Activated CD4-positive, alpha-beta T cell treated with anti-CD3 and anti-CD28 coated beads, Interleukin-2, amount 50 U/mL, for 1 hour (primary cell): ENCODE results near the gene USP15.

Source experiments
- DNase-seq: peaks from one replicate; pipeline ENCODE4 v3.0.0-alpha.2; 2020

The USP15 gene

DNA sequence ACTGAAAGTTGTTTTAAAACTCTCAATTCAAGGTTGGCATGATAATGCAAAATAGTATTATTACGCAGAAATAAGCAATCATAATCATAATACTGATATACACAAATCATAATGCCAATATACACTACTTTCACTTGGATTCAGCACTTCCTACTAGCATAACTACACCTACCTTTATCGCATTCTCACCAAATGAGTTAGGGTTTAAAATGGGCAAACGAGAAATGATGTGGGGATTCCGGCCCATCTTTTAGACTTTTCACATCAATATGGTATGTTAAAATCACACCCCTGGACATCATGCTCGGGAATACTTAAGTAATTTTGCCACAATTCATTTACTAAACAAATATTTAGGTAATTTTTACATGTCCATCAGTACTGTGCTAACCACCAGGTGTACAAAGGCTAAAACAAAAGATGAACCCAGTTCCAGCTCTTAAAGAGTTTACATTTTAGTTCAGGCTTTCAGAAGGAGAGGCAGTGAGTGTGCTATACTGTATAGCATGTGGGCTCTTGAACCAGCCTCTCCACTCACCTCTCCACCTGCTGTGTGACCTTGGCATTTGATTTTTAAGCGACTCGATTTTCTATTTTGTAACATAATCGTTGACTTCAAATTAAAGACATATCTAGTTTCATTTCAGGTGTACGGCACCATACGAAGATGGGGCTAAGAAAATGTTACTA, 1.1 kb upstream of the USP15 start:
- no peak for DNase-seq

DNA sequence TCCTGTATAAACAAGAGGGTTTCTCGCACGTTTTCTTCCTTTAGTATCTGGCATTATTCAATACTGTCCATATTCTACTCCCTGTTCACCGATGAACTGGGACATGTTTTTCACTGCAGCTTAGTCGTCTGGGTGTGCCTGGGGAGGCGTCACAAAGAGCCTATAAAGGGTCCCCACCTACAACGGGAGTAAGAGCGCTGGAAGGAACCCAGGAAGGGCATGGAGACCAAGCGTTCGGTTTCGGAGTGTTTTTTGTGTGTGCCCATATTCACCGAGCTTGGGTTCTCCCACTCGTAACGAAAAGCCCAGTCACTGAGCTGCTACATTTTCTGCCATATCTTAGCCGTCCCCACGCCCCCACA, 592 bp upstream of the USP15 start:
- DNase-seq, result no peak

DNA sequence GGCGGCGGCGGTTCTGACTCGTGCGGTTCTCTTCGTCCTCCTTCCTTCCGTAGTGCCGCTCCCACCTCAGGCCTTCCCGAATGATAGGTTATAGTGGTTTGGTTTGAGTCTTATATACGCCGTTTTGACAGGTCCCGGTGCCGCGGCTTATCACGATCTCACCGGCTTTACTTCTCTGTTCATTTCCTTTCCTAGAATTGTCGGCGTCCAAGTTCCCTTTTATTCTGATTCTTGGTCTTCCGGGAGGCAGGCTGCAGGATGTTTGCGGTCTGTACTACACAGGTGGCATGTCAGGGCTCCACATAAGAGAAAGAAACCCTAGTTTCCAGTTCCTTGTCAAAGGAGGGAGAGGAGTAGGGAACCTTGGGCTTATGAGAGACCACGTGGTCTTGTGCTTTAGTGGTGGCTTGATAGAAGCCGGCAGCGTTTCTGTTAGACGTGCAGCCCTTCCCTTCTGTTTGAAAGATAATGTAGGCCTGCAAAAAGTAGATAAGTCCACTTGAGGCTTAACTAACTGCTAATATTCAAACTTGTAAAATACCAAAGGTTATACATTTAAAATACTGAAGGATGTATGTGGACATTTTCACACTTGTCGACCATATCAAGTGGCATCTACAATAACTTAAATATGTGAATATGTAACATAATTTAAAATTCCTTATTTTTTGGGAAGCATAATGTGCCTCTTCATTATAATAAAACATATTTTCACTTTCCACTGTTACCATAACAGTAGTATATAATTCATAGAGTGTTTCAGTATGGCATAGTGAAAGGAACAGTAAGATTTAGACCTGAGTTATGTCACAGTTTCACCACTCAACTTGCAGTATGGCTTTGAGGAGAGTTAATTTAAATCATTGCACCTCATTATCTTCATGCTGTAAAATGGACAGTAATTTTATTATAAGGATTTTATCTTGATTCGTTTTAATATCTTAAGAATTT, 804 bp downstream of the USP15 start:
- DNase-seq, result peak; percentile 44

DNA sequence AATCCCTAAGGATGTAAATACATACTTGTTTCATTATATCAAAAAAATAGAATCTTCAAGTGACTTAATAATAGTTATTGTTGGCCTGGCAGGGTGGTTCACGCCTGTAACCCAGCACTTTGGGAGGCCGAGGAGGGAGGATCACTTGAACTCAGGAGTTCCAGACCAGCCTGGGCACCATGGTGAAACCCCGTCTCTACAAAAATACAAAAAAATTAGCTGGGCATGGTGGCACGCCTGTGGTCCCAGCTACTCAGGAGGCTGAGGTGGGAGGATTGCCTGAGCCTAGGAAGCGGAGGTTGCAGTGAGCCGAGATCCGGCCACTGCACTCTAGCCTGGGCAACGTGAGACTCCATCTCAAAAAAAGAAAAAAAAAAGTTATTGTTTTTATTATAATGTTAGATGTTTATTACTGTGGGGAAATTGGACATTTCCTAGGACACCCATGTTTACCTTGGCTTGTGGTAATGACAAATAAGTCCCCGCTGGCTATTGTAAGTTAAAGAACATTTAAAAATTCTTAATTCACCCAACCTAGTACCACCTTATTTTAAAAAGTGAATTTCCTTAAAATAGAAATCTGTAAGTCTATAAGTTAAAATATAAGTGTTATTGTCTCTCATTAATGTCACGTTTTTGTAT, 1.8 kb downstream of the USP15 start:
- no peak for DNase-seq

DNA sequence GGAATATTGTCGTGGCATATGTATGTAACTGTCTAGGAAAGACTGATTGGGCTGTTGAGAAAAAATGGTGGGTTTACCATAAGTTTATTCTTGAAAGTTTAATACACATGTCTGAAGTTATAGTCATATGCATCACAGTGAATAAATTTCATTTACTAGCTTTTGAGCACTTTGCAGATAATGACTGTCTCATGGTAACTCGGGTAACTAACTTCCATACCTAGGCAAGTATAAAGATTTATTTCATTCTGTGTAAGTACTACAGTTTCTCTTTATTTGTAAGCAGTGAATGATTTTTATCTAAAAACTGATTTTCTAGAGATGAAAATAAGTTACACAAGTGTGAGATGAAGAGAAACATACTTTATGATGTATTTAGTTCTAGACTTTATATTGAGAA, 3.0 kb downstream of the USP15 start:
- DNase-seq, result no peak

DNA sequence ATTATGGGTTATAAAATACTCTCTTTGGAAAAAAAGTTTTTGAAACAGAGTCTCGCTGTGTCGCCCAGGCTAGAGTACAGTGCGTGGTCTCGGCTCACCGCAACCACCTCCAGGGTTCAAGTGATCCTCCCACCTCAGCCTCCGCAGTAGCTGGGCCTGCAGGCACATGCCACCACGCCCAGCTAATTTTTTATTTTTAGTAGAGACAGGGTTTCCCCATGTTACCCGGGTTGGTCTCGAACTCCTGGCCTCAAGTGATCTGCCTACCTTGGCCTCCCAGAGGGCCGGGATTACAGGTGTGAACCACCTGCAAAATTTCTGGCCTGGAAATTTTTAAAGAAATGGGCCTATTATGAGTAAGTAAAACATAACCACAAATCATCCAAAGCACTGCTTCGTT, 3.8 kb downstream of the USP15 start:
- no peak for DNase-seq

DNA sequence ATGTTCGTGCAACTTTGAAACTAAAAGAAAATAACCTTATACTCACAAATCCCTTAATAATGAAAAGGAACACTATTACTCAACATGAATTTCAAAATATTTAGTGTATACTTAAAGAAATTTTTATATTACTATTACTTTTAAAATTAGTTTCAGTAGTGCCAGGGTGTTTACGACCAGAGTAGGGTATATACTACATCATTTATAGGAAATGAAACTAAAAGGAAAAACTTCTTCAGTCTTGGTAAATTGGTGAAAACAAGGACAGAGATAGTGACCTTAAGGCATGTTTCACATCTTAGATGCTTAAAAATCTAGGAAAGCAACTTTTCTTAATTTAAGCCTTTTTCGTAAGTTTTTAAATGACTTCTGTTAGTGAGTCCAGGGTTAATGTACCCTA, 4.5 kb downstream of the USP15 start:
- no peak for DNase-seq

DNA sequence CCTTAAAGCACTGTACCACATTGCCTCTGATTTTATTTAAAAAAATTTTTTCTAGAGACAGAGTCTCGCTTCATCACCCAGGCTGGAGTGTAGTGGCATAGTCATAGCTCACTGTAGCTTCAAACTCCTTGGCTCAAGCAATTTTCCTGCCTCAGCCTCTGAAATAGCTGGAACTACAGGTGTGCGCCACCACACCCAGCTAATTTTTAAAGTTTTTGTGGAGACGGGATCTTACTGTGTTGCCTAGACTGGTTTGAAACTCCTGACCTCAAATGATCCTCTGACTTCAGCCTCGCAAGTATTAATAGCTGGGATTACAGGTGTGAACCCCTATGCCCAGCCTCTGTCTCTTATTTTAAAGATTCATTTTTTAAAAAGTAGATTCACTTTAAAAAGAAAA, 5.3 kb downstream of the USP15 start:
- DNase-seq, result no peak

DNA sequence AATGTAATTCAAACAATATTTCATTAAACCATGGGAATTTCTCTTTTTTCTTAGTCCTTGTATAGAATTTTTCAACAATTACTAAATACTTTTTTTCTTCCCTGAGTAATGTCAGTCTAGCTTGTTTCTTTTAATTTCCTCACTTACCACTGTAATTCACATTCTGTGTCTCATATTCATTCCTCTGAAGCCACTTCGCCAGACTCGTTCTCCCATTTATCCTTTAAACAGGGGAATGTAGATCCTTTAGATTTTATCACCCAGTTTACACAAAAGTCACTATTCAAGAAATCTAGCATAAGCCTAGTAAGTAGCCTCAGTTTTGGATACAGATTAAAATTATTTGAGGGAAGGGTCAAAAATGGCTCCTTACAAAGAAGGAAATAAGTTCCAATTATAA, 6.8 kb downstream of the USP15 start:
- DNase-seq, result no peak

DNA sequence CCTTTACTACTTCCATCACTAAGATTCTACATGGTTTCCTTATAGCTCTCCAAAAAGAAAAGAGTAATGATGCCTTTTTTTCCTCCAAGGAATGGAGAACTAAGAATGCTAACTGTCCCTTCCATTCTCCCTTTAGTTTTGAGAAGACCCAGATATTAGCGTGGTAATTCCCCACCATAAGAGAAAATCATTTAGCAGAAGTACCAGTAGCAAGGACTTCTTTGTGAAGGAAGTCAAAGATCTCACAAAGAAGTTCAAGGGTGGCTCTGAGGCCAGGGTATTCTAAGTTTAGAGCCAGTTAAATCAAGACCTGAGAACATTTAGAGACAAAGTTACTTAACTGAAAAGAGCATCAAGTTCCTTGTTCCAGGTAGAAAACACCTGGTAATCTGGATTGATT, 7.3 kb downstream of the USP15 start:
- DNase-seq, result no peak

DNA sequence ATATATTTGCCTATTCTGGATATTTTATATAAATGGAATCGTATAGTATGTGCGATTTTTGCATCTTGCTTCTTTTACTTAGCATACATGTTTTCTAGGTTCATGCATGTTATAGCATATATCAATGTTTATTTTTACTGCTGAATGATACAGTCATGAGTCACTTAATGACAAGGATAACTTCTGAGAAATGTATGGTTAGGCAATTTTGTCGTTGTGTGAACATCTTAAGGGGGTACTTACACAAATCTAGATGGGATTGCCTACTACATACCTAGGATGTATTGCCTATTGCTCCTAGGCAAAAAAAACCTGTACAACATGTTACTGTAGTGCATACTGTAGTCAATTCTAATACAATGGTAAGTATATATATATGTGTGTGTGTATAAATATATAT, 8.8 kb downstream of the USP15 start:
- no peak for DNase-seq

DNA sequence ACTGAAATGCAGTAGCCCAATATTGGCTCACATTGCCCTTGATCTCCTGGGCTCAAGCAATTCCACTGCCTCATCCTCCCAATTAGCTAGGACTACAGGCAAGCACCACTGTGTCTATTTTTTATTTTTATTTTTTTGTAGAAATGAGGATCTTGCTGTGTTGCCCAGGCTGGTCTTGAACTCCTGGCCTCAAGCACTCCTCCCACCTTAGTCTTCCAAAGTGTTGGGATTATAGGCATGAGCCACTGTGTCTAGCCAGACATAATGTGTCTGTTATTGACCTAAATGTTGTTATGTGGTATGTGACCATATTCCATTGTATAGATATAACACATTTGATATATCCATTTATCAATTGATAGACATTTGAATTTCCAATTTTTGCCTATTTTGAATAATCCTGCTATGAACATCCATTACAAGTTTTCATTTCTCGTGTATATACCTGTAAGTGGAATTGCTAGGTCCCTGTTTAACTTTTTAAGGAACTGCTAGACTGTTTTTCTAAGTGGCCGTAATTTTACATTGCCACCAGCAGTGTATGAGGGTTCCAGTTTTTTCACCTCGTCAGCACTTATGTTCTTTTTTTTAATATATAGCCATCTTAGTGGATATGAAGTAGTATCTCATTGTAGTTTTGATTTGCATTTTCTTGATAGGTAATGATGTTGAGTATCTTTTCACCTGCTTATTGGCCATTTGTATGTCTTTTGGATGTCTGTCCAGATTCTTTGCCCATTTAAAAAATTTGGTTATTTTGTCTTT, 9.4 kb downstream of the USP15 start:
- no peak for DNase-seq

DNA sequence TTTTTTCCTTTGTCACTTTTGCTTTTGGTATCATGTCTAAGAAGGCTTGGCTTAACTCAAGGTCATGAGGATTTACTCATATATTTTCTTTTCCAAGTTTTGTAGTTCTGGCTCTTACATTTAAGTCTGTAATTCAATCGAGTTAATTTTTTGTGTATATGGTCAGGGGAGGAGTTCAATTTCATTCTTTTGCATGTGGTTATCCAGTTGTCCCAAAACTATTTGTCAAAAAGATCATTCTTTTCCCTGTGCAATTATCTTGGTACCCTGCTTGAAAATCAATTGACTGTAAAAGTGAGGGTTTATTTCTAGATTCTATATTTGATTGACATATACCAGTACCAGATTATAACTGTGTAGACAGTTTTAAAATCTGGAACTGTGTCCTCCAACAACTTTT, 10.2 kb downstream of the USP15 start:
- DNase-seq, result no peak

DNA sequence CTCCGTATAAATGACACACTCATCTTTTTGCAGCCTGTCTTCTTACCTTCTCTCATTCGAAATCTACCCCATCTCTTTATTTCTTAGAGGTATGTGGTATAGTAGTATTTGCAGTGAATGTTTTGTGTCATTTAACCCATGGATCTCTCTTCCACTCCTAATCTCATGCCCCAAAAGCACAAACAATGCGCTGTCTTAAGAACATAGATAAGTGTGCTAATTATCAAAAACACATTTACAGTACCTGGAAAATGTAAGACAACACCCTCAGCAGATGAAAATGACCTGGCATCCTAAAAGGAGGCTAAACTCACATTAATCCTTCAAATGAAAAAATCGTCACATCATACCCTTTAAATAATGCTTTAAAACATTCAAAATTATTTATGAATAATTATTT, 10.7 kb downstream of the USP15 start:
- no peak for DNase-seq

DNA sequence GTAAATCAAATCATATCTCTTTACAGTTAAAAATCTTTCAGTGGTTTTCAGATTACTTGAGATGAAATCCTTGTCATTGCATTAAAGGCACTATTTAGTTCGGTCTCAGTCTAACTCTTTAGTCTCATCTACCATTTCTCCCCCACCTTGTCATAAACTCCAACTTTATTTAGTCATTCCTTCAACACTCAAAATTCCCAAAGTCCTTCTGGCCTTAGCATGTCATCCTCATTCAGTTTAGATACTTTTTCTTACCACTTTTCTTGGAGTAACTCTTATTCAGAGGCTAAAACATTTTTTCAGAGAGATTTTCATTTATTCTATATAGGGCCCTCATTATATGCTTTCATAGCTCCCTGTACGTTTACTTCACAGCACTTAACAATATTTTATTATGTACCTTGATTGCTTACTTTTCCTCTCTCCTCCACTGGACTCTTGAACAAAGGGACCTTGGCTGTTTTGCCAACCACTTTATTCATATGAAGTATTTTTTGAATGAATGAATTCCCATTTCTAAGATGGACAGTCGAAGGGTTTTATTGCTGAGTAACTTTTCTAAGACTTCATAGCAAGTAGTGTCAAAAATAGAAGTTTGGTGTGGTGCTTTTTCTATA, 12.8 kb downstream of the USP15 start:
- DNase-seq, result no peak

DNA sequence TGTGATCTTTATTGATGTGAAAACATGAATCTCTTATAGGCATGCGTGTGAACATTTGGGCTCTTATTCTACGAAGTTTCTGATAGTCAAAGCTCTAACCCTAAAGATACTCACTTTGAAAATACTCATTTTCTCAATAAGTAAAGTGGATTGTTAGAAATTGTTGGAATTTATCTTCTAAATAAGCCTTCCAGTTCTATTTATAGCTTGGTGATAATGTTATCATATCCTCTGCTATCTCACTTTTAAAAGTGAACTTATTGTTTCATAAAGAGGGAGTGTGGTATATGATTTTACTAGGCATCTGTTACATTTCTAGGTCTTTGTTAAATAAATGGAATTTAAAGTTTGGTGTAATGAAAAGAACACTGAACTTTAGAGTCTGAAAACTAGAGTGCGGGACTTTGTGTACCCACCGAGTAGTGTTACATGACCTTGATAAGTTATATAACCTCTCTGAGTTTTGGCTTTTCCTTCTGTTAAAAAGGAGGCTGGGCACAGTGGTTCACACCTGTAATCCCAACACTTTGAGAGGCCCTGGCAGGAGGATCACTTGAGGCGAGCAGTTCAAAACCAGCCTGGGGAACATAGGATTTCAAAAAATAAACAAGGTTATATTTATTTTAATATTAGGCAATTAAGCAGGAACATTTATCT, 13.6 kb downstream of the USP15 start:
- DNase-seq, result no peak

DNA sequence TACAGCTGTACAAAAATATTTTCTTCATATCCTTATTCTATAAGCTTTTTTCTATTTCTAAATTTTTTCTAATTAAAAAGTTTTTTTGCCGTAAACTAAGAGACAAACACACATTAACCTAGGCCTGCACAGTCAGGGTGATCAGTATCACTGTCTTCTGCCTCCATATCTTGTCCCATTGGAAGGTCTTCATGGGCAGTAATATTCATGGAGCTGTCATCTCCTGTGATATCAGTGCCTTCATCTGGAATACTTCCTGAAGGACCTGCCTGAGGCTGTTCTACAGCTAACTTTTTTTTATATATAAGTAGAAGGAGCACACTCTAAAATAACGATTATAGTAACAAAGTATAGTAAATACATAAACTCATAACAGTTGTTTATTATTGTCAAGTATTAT, 17.8 kb downstream of the USP15 start:
- DNase-seq, result no peak

DNA sequence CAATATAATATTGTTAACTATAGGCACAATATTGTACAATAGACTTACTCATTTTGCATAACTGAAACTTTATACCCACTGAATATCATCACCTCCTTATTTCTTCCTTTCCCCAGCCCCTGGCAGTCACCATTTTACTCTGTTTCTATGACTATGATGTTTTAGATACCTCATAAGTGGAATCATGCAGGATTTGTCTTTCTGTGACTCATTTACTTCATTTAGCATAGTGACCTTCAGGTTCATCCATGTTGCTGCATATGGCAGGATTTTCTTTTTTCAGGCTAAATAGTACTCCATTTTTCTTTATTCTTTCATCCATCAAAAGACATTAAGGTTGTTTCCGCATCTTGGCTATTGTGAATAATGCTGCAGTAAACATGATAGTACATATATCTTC, 18.9 kb downstream of the USP15 start:
- DNase-seq, result no peak

DNA sequence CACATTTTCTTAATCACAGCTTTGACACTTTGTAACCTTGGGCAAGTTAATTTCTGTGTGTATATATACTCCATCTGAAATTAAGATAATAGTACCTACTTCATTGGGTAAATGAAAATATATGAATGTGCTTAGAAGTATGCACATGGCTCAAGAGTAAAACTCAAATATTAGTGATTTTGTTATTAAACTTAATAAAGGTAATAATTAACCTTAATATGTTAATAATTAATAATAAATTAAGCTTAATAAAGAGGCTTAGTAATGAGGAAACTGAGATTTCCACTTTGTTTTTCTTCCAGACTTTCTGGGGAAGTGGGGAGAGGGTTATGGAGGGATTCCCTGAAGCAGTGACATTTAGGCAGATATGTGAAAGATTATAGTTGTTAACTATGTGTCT, 19.8 kb downstream of the USP15 start:
- DNase-seq, result no peak

DNA sequence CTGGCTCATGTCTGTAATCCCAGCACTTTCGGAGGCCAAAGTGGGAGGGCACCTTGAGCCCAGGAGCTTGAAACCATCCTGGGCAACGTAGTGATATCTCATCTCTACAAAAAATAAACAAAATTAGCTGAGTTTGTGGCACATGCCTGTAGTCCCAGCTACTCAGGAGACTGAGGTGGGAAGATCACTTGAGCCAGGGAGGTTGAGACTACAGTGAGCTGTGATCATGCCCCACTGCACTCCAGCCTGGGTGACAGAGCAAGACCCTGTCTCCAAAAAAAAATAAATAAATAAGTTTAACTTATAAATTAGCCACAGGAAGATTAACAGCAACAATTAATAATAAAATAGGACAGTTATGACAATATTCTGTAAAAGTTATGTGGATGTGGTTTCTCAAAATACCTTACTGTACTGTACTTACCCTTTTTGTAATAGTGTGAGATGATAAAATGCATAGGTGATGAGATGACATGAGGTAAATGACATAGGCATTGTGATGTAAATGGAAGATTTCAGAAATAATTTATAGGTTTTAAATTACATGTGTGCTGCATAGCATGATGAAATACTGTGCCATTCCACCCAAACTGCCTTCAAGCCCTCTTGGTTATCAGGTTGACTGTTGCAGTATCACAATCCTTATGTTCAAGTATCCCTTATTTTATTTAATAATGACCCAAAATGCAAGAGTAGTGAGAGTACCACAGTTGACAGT, 22.0 kb downstream of the USP15 start:
- DNase-seq, result no peak

DNA sequence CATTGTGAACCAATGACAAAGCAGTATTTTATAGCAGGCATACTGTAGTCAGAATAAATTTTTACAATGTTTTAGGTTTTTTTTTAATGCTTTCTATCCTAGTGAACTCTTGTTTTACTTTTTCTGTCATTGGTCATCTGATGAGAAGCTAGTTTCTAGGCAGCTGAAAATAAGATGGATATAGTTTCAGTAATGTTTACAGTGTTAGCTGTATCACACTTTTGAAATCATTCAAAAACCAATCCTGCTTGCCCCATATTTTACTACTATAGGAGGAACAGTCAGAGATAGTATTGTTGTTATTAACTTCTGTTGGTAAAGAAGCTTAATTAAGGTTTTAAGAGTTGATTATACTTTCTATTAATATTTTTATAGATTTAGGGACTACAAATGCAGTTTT, 24.5 kb downstream of the USP15 start:
- DNase-seq, result no peak

DNA sequence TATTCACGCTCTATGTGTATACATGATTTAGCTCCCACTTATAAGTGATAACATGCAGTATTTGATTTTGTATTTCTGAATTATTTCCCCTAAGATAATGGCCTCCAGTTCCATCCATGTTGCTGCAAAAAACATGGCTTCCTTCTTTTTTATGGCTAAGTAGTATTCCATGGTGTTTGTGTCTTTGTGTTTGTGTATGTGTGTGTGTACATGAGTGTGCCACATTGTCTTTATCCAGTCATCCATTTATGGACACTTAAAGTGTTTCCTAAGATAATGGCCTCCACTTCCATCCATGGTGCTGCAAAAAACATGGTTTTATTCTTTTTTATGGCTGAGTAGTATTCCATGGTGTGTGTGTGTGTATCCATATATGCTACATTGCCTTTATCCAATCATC, 25.1 kb downstream of the USP15 start:
- DNase-seq, result no peak
